ENCODE measurements around the gene RASSF5. TPM values are rescaled to one million over a fixed set of nuclear protein-coding genes. Genes with fewer than 3 reads are reported as not detected.

Gene RASSF5
- total and polyA plus RNA-seq, 10 of the 15 experiments (the other 5 are each of a cell fraction or from before 2014, with no cell fraction given) = 14.0 to 89.6 (median 68.9) TPM

DNA sequence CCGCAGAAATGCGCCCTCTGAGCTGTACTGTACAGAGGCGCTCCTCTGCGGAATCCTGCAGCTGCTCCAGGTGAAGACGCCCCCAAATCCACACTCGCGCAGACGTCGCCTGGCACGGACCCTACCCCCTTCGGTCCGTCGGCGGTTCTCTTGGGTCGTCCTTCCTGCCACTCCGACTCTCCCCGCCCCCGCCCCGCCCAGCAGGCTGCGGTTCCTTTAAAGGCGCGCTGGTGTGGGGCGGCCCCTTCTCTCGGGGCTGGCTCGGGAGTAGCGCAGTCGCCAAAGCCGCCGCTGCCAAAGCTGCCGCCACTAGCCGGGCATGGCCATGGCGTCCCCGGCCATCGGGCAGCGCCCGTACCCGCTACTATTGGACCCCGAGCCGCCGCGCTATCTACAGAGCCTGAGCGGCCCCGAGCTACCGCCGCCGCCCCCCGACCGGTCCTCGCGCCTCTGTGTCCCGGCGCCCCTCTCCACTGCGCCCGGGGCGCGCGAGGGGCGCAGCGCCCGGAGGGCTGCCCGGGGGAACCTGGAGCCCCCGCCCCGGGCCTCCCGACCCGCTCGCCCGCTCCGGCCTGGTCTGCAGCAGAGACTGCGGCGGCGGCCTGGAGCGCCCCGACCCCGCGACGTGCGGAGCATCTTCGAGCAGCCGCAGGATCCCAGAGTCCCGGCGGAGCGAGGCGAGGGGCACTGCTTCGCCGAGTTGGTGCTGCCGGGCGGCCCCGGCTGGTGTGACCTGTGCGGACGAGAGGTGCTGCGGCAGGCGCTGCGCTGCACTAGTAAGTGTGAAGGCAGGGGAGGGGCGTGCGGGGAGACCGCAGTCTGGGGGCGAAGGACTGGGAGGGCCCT is at the start of gene RASSF5 (continued):
- TF ChIP-seq ETV6 (conservative IDR thresholded peaks at IDR 0.05 in 1 of 2, IDR thresholded peaks at IDR 0.05 in 1 of 2; ENCODE audit: borderline replicate concordance in 1 of 2, low read depth in 1 of 2) (no peak), EGR1 (IDR thresholded peaks at IDR 0.05; ENCODE audit: borderline replicate concordance in 1 of 2, low read depth in 2 of 2, low read length in 2 of 2) (peak in 1 of 2 experiments; percentile 76; a peak in 1 of 3 replicates), EP300 (IDR thresholded peaks at IDR 0.05; ENCODE audit: borderline replicate concordance in 1 of 2, control insufficient read depth in 1 of 2, low read depth in 2 of 2, low read length in 2 of 2) (0 out of 4 replicates have a peak, but pooled peaks of 1 of the 2 experiments have one; percentile 21), ZNF274 (IDR thresholded peaks at IDR 0.05; ENCODE audit: insufficient read depth, insufficient read length) (no peak), TBL1XR1 (IDR thresholded peaks at IDR 0.05; ENCODE audit: low read depth, low read length) (no peak), IKZF1 (conservative IDR thresholded peaks at IDR 0.05) (peak; percentile 42), TAF1 (IDR thresholded peaks at IDR 0.05; ENCODE audit: borderline replicate concordance, low read depth, low read length) (0 out of 2 replicates have a peak, but pooled peaks have one; percentile 34), TCF12 (IDR thresholded peaks at IDR 0.05; ENCODE audit: low read depth, low read length) (0 out of 2 replicates have a peak, but pooled peaks have one; percentile 5), CHD2 (IDR thresholded peaks at IDR 0.05; ENCODE audit: borderline replicate concordance, low read depth, low read length) (no peak), NBN (IDR thresholded peaks at IDR 0.05) (0 out of 2 replicates have a peak, but pooled peaks have one; percentile 7), ZNF207 (IDR thresholded peaks at IDR 0.05; ENCODE audit: borderline replicate concordance) (peak; percentile 24; the same call in 1 of the 2 replicates), PAX8 (IDR thresholded peaks at IDR 0.05) (no peak), GATAD2B (conservative IDR thresholded peaks at IDR 0.05; ENCODE audit: low read depth) (peak; percentile 65; the same call in 1 of the 2 replicates)
- TF ChIP-seq, protein P1, sequence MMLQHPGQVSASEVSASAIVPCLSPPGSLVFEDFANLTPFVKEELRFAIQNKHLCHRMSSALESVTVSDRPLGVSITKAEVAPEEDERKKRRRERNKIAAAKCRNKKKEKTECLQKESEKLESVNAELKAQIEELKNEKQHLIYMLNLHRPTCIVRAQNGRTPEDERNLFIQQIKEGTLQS (IDR thresholded peaks at IDR 0.05; ENCODE audit: borderline replicate concordance, extremely low read depth, low read depth, low read length) = no peak
- TF ChIP-seq, protein P2, sequence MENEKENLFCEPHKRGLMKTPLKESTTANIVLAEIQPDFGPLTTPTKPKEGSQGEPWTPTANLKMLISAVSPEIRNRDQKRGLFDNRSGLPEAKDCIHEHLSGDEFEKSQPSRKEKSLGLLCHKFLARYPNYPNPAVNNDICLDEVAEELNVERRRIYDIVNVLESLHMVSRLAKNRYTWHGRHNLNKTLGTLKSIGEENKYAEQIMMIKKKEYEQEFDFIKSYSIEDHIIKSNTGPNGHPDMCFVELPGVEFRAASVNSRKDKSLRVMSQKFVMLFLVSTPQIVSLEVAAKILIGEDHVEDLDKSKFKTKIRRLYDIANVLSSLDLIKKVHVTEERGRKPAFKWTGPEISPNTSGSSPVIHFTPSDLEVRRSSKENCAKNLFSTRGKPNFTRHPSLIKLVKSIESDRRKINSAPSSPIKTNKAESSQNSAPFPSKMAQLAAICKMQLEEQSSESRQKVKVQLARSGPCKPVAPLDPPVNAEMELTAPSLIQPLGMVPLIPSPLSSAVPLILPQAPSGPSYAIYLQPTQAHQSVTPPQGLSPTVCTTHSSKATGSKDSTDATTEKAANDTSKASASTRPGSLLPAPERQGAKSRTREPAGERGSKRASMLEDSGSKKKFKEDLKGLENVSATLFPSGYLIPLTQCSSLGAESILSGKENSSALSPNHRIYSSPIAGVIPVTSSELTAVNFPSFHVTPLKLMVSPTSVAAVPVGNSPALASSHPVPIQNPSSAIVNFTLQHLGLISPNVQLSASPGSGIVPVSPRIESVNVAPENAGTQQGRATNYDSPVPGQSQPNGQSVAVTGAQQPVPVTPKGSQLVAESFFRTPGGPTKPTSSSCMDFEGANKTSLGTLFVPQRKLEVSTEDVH (IDR thresholded peaks at IDR 0.05; ENCODE audit: low read depth, partially characterized antibody) = no peak
